ENCODE data around the gene DEPDC5. TPM values are rescaled to one million over a fixed set of nuclear protein-coding genes. Genes with fewer than 3 reads are reported as not detected.
A peak's percentile ranks its signal among the peaks of the same experiment; 100 is the strongest.

Gene DEPDC5
- total RNA-seq, 3 donors from 2014 or later: 48.7 to 53.1 (median 49.5) TPM

DNA sequence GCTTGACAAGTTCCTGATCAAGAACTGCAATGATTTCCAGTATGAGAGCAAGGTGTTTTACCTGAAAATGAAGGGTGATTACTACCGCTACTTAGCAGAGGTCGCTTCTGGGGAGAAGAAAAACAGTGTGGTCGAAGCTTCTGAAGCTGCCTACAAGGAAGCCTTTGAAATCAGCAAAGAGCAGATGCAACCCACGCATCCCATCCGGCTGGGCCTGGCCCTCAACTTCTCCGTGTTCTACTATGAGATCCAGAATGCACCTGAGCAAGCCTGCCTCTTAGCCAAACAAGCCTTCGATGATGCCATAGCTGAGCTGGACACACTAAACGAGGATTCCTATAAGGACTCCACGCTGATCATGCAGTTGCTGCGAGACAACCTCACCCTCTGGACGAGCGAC is 202.5 kb downstream of the DEPDC5 start:
- Histone ChIP-seq H3K4me1 (ENCODE audit: low read depth) (peaks cover 16% of the 10 kb centered on the region), H3K4me3 (no peak overlapping the region), H3K36me3 (ENCODE audit: low read depth) (peaks cover 10% of the 10 kb centered on the region), H3K9me3 (no peaks in the 10 kb centered on the region)
- no peak for TF ChIP-seq CTCF (IDR thresholded peaks at IDR 0.05)
- DNase-seq (no peak), ATAC-seq (peak; percentile 20)
- intact Hi-C loops (cut with DNase I, micrococcal nuclease): no loop called here

Other genes starting within 250 kb of the DEPDC5 start
- gene PISD, start 91.8 kb upstream of the DEPDC5 start, total RNA-seq: 10 to 100 TPM; 31.6 to 42.9 (median 38.0) TPM
- gene PRR14L, start 3.9 kb upstream of the DEPDC5 start, total RNA-seq: 10 to 100 TPM; 61.7 to 64.6 (median 63.5) TPM
- gene YWHAH, start 190.5 kb downstream of the DEPDC5 start, total RNA-seq: 100 to 1,000 TPM; 140 to 162 (median 149) TPM